GM12878 (cell line): ENCODE results near the gene MUTYH.

Source experiments
- ASH2L ChIP-seq: fragments of 300-600, 200-600 bp; sonication (generic); IDR thresholded peaks from 2 replicates; pipeline ENCODE4 v1.6.1; 2017; ENCODE audit warnings: low read depth, mild to moderate bottlenecking, borderline replicate concordance
- BCLAF1 ChIP-seq: fragments of 450-650 bp; IDR thresholded peaks from 2 replicates; pipeline ENCODE4 v1.6.1; 2017; ENCODE audit warnings: antibody characterized with exemption, mild to moderate bottlenecking, moderate library complexity
- SMC3 ChIP-seq: IDR thresholded peaks from 2 replicates; pipeline ENCODE4 v1.6.1; 2011; ENCODE audit warnings: low read length, improper control_type of control experiment, borderline replicate concordance

- TF ChIP-seq SMC3 (no peak), ASH2L (no peak), BCLAF1 (no peak)
Observed at GRCh38 chr1:45291716-45292115, 48.5 kb downstream of the MUTYH start.
